Activated CD8-positive, alpha-beta memory T cell treated with anti-CD3 and anti-CD28 coated beads for 4 hours (primary cell): ENCODE measurements around the gene RAB29.

ENCODE experiments used
- DNase-seq, 2 donors: peaks; one replicate each; pipeline ENCODE4 v3.0.0-alpha.2; 2020; ENCODE audit warnings: low read depth in 2 of 2

RAB29 gene

GRCh38 chr1:205794011-205794730 is 18.9 kb upstream of the RAB29 start:
- DNase-seq = no peak

GRCh38 chr1:205792961-205793673 is 17.8 kb upstream of the RAB29 start:
- no peak for DNase-seq

GRCh38 chr1:205792481-205792881 is 17.2 kb upstream of the RAB29 start:
- no peak for DNase-seq

- no peak for DNase-seq
Observed at GRCh38 chr1:205791568-205792180, 16.4 kb upstream of the RAB29 start.

- no peak for DNase-seq
Observed at GRCh38 chr1:205787287-205787916, 12.1 kb upstream of the RAB29 start.

- DNase-seq = no peak
Observed at GRCh38 chr1:205786601-205787000, 11.3 kb upstream of the RAB29 start.

- no peak for DNase-seq
Observed at GRCh38 chr1:205785446-205785845, 10.2 kb upstream of the RAB29 start.

- DNase-seq = no peak
Observed at GRCh38 chr1:205783904-205784303, 8.6 kb upstream of the RAB29 start.

GRCh38 chr1:205783433-205783795 is 8.1 kb upstream of the RAB29 start:
- DNase-seq = no peak

- DNase-seq = no peak
Observed at GRCh38 chr1:205782627-205783432, 7.5 kb upstream of the RAB29 start.

- DNase-seq = no peak
Observed at GRCh38 chr1:205780335-205780734, 5.1 kb upstream of the RAB29 start.

GRCh38 chr1:205777994-205778393 is 2.7 kb upstream of the RAB29 start:
- no peak for DNase-seq

GRCh38 chr1:205775717-205776056 is 405 bp upstream of the RAB29 start:
- no peak for DNase-seq

GRCh38 chr1:205774198-205775014 is 876 bp downstream of the RAB29 start:
- DNase-seq = peak; percentile 8 to 27

- DNase-seq = no peak
Observed at GRCh38 chr1:205772607-205773032, 2.7 kb downstream of the RAB29 start.

GRCh38 chr1:205770618-205771017 is 4.7 kb downstream of the RAB29 start:
- no peak for DNase-seq

GRCh38 chr1:205769641-205770365 is 5.5 kb downstream of the RAB29 start:
- DNase-seq = no peak

GRCh38 chr1:205767248-205767647 is 8.0 kb downstream of the RAB29 start:
- no peak for DNase-seq

GRCh38 chr1:205766570-205766969 is 8.7 kb downstream of the RAB29 start:
- DNase-seq = no peak

- no peak for DNase-seq
Observed at GRCh38 chr1:205766038-205766437, 9.2 kb downstream of the RAB29 start.
